GM10266 (cell line): ENCODE measurements around the gene IQCN.

Source experiments
- DNase-seq: peaks from one replicate; pipeline ENCODE4 v3.0.0; 2012; ENCODE audit errors: extremely low spot score
- TF ChIP-seq, protein P1 (sequence below): IDR thresholded peaks from 2 replicates; pipeline ENCODE4 v1.5.1; 2012; ENCODE audit warnings: mild to moderate bottlenecking, low read depth; ENCODE audit not compliant: control insufficient read depth, insufficient read depth; ENCODE audit errors: missing control alignments

Gene IQCN

DNA sequence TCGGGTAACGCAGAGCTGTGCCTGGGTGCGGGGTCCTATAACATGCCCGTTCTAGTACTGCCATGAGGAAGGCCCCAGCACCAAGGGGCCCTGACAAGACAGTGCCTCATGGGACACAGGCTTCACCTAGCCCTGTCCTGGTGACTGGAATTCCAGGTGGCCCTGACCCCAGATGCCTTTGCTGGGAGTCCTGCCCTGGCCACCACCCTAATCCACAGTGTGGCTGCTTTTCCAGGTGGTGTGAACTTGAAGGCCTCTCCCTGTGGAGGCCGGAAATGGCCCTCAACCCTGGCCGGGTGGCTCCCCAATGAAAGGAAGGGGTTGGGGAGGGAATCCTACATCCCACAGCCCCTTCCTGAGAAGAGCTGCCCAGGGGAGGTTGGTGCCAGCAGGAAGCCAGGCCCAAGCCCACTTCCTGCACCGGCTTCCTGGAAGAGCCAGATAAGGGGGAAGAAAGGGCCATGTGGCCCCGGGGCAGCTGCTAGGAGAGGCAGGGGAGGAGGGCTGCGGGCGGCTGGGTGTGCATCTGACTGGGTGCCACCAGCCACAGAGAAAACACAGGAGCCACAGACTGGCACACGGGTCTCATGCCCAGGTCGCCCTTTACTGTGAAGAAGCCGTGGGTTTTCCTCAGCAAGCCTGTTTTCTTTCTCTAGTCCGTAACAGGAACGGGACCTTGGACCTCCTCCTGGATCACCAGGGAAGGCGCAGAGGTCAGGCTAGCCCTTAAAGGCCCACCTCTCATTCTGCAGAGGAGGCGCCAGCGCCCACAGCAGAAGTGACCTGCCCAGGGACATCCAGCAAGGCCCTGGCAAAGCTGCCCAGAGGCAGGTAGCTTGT is 43.9 kb upstream of the IQCN start:
- DNase-seq, result no peak

DNA sequence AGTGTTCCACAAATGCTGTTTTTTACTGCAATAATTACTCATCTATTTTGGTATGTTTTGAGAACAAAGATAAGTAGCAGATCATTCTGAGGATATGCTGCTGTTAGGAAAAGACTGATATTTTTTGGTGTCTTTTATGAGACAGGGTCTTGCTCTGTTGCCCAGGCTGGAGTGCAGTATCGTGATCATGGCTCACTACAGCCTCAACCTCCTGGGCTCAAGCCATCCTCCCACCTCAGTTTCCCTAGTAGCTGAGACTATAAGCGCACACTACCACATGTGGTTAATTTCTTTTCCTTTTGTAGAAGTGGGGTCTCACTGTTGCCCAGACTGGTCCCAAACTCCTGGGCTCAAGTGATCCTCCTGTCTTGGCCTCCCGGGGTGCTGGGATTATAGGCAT is 39.1 kb upstream of the IQCN start:
- DNase-seq, result no peak
- TF ChIP-seq, protein P1, sequence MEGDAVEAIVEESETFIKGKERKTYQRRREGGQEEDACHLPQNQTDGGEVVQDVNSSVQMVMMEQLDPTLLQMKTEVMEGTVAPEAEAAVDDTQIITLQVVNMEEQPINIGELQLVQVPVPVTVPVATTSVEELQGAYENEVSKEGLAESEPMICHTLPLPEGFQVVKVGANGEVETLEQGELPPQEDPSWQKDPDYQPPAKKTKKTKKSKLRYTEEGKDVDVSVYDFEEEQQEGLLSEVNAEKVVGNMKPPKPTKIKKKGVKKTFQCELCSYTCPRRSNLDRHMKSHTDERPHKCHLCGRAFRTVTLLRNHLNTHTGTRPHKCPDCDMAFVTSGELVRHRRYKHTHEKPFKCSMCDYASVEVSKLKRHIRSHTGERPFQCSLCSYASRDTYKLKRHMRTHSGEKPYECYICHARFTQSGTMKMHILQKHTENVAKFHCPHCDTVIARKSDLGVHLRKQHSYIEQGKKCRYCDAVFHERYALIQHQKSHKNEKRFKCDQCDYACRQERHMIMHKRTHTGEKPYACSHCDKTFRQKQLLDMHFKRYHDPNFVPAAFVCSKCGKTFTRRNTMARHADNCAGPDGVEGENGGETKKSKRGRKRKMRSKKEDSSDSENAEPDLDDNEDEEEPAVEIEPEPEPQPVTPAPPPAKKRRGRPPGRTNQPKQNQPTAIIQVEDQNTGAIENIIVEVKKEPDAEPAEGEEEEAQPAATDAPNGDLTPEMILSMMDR, result no peak

More for the DNA sequence above, 43.9 kb upstream of the IQCN start:
- TF ChIP-seq, protein P1, result no peak

DNA sequence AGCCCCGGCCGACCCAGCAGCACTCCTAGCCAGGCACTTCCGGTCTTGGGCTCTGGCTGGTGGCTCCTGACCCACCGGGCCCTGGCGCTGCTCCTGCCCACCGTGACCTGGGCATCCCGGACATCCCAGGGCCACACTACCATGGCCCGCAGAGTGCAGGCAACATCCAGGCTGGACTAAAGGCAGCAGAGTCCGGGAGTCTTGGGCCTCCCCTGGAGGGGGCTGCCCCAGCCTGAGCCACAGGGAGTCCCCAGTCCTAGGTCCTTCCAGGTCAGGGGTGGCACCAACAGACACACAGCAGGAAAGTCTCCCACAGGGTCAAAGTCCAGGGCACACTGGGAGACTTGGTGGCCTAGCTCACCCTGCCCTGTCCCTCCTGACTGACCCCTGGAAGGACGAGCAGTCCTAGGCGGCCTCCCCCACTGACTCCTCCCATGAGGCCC is 37.9 kb upstream of the IQCN start:
- no peak for DNase-seq
- TF ChIP-seq, protein P1, result no peak

- TF ChIP-seq, protein P1, result no peak
Observed at GRCh38 chr19:18311502-18312091, 37.3 kb upstream of the IQCN start.

DNA sequence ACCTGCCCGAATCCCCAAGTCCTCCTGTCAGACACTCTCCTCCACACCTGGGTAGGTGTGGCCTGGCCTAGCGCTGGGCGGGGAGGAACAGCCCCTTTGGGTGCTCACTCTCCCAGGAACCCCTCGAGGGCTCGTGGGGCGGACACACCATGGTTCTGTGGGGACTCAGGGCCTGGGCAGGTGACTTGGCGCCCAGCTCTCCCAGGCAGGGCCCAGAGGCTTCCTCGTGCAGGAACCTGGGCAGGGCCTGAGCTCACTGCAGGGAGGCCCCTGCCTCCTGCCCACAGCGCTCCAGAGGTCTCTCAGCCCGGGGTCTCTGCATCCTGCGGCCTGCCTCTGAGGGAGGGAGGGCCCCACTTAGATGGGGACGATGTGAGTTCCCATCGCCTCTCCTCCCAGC is 36.7 kb upstream of the IQCN start:
- no peak for DNase-seq
- TF ChIP-seq, protein P1, result no peak

More at GRCh38 chr19:18311502-18312091, 37.3 kb upstream of the IQCN start:
- DNase-seq, result no peak

- no peak for DNase-seq
- TF ChIP-seq, protein P1, result no peak
Observed at GRCh38 chr19:18310118-18310909, 36.1 kb upstream of the IQCN start.

GRCh38 chr19:18309525-18310064 is 35.3 kb upstream of the IQCN start:
- no peak for DNase-seq
- TF ChIP-seq, protein P1, result no peak
